K562 (cell line): ENCODE measurements around the gene ABLIM2. TPM values are rescaled to one million over a fixed set of nuclear protein-coding genes. Genes with fewer than 3 reads are reported as not detected.

Experiments
- ATAC-seq: fragments of 200-7000 bp; cut with Tn5 transposase; 3 replicates; pipeline ENCODE4 v1.9.1; 2020; ENCODE audit warnings: moderate library complexity
- BruUV-seq: library from RNA; stranded (reverse); fragments of 400-500 nt; replicated peaks from 2 replicates; lab custom pipeline; 2021; lab: Mats Ljungman, UMichigan
- CTCF ChIA-PET: fragments of 300-600 bp; formaldehyde crosslinking; extraction: SDS; loops from one replicate; lab custom pipeline; 2021; ENCODE audit warnings: low intra/inter-chr PET ratio; lab: Yijun Ruan, JAX
- POLR2A ChIA-PET: fragments of 300-600, 350-650 bp; sonication (Branson Sonifier 250); formaldehyde crosslinking; extraction: SDS; loops from one replicate; lab custom pipeline; 2021; ENCODE audit warnings: antibody characterized with exemption, inconsistent platforms; lab: Yijun Ruan, JAX
- DNase-seq, 4 experiments: peaks; one replicate each; pipeline versions ENCODE4 v3.0.0 to v3.0.0-alpha.2; 2011 to 2018; ENCODE audit warnings: low spot score in 3 of 4, mixed read lengths in 3 of 4; ENCODE audit errors: extremely low read depth in 1 of 4
- FAIRE-seq: peaks from 2 replicates; lab custom pipeline; 2011; peaks lifted over from hg19 to GRCh38; lab: Jason Lieb, UNC
- H2AFZ ChIP-seq: 2 replicates; pipeline ENCODE4 v1.6.0; 2011; ENCODE audit warnings: low read depth, low read length, control low read depth, inconsistent platforms
- H3K27ac ChIP-seq: fragments of 200-600 bp; 3 replicates; pipeline ENCODE4 v1.8.0; 2011; ENCODE audit warnings: low read depth, mild to moderate bottlenecking, control low read depth, inconsistent platforms, low read length, moderate library complexity, mixed read lengths; ENCODE audit errors: extremely low read depth
- H3K27me3 ChIP-seq, 2 experiments: fragments of 300-600 bp in 1 of 2; 2 replicates in 1 of 2; 3 replicates in 1 of 2; pipeline versions ENCODE4 v1.6.0 to v1.8.0; 2011; ENCODE audit warnings: inconsistent platforms in 2 of 2, low read length in 2 of 2, mild to moderate bottlenecking in 1 of 2, mixed read lengths in 1 of 2, moderate library complexity in 1 of 2; ENCODE audit not compliant: control insufficient read depth in 2 of 2, insufficient read depth in 2 of 2
- H3K36me3 ChIP-seq: fragments of 300-600 bp; 3 replicates; pipeline ENCODE4 v1.8.0; 2011; ENCODE audit warnings: mild to moderate bottlenecking, low read length, inconsistent platforms; ENCODE audit not compliant: control insufficient read depth, insufficient read depth
- H3K4me1 ChIP-seq, 2 experiments: fragments of 200-600 bp in 1 of 2; replicated peaks in 1 of 2; 2 replicates in 1 of 2; 3 replicates in 1 of 2; pipeline versions ENCODE4 v1.5.1 to v1.8.0; 2011; ENCODE audit warnings: inconsistent platforms in 2 of 2, low read length in 2 of 2, mild to moderate bottlenecking in 1 of 2, mixed read lengths in 1 of 2, moderate library complexity in 1 of 2; ENCODE audit not compliant: control insufficient read depth in 2 of 2, insufficient read depth in 2 of 2
- H3K4me2 ChIP-seq: 2 replicates; pipeline ENCODE4 v1.6.1; 2011; ENCODE audit warnings: low read length, control low read depth, inconsistent platforms, mixed read lengths; ENCODE audit not compliant: insufficient read depth
- H3K4me3 ChIP-seq: fragments of 200-600 bp; sonication (generic), shearing (Covaris generic); 2 replicates; pipeline ENCODE4 v1.5.1; 2016; ENCODE audit warnings: control low read depth, inconsistent platforms
- H3K79me2 ChIP-seq: fragments of 200-600 bp; 3 replicates; pipeline ENCODE4 v1.8.0; 2011; ENCODE audit warnings: low read length, inconsistent platforms; ENCODE audit not compliant: control insufficient read depth, insufficient read depth
- H3K9ac ChIP-seq, 2 experiments: 2 replicates each; pipeline versions ENCODE4 v1.6.0 to v1.6.1; 2011; ENCODE audit warnings: low read depth in 2 of 2, low read length in 2 of 2, control low read depth in 1 of 2, inconsistent platforms in 1 of 2, mild to moderate bottlenecking in 1 of 2, mixed read lengths in 1 of 2; ENCODE audit not compliant: insufficient read depth in 1 of 2
- H3K9me1 ChIP-seq: one replicate; pipeline ENCODE4 v1.6.0; 2011; ENCODE audit warnings: inconsistent platforms, mild to moderate bottlenecking, low read length, moderate library complexity; ENCODE audit not compliant: control insufficient read depth, insufficient read depth
- H3K9me3 ChIP-seq: replicated peaks from 2 replicates; pipeline ENCODE4 v1.5.1; 2011; ENCODE audit warnings: low read depth, low read length, inconsistent platforms; ENCODE audit not compliant: control insufficient read depth, insufficient read depth
- H4K20me1 ChIP-seq: replicated peaks from 2 replicates; pipeline ENCODE4 v1.6.1; 2011; ENCODE audit warnings: low read length, inconsistent platforms, mixed read lengths; ENCODE audit not compliant: control insufficient read depth, insufficient read depth
- COPS2 ChIP-seq: fragments of 450-650 bp; conservative IDR thresholded peaks from 2 replicates; pipeline ENCODE4 v1.6.1; 2016; ENCODE audit warnings: mild to moderate bottlenecking, moderate library complexity
- FIP1L1 ChIP-seq: fragments of 200-400 bp; formaldehyde crosslinking; IDR thresholded peaks from 2 replicates; pipeline ENCODE4 v1.6.1; 2018; ENCODE audit warnings: mild to moderate bottlenecking, low read depth, low read length; ENCODE audit not compliant: poor library complexity, severe bottlenecking
- KAT8 ChIP-seq: fragments of 450-650 bp; IDR thresholded peaks from 2 replicates; pipeline ENCODE4 v1.6.1; 2016; ENCODE audit warnings: low read depth, mild to moderate bottlenecking
- MECOM ChIP-seq: fragments of 250-450 bp; sonication (Bioruptor Pico); IDR thresholded peaks from 2 replicates; pipeline ENCODE4 v1.8.0; 2022; ENCODE audit warnings: inconsistent platforms
- NFIC ChIP-seq: fragments of 450-650 bp; IDR thresholded peaks from 2 replicates; pipeline ENCODE4 v1.6.1; 2017; ENCODE audit warnings: mild to moderate bottlenecking, inconsistent platforms
- PHB2 ChIP-seq: fragments of 450-650 bp; IDR thresholded peaks from 2 replicates; pipeline ENCODE4 v1.6.1; 2017; ENCODE audit warnings: low read depth
- ZNF436 ChIP-seq: fragments of 250-450, 450-650 bp; sonication (Bioruptor Pico); formaldehyde crosslinking; IDR thresholded peaks from 2 replicates; pipeline ENCODE4 v1.7.0; 2020; ENCODE audit warnings: mild to moderate bottlenecking
- ZNF77 ChIP-seq: fragments of 250-450 bp; sonication (Bioruptor Pico); IDR thresholded peaks from 2 replicates; pipeline ENCODE4 v1.5.0; 2020
- WGBS: fragments of 100-300 bp; shearing (Covaris generic); methylation state at CpG from one replicate; pipeline ENCODE4 v1.1.6; 2016; ENCODE audit warnings: low coverage, mixed read lengths; ENCODE audit not compliant: insufficient coverage; ENCODE audit errors: missing lambda C conversion rate; 5-methylcytosine and 5-hydroxymethylcytosine counted together
- in situ Hi-C: fragments of 300-500 bp; cut with MboI; formaldehyde crosslinking; loops from 4 replicates; pipeline ENCODE4 v1.15.0; 2018; ENCODE audit warnings: inconsistent platforms, mixed read lengths
- intact Hi-C: fragments of 100-400 bp; cut with micrococcal nuclease; formaldehyde crosslinking; loops from 2 replicates; pipeline ENCODE4 v1.14.2; 2022
- polyA plus RNA-seq, 8 experiments: library from polyadenylated mRNA; depleted of rRNA in 4 of 8; stranded (reverse) in 5 of 8; unstranded in 3 of 8; fragments of >200 nt; fragmentation: Nextera tagmentation in 2 of 8; fragmentation: Illumina TruSeq in 1 of 8; extraction: Ambion mirVana in 2 of 8; extraction: Trizol in 1 of 8; gene quantifications; 2 replicates each; pipeline versions ENCODE4 v1.2.1 to v1.2.3, GENCODE V29; 2011 to 2014; ENCODE audit warnings: inconsistent platforms in 1 of 8, missing spikeins in 1 of 8
- total RNA-seq, 7 experiments: library from RNA; depleted of rRNA in 6 of 7; stranded (reverse); fragments of >200 nt in 6 of 7; fragmentation: Illumina TruSeq in 2 of 7; extraction: Trizol in 2 of 7; gene quantifications; 2 replicates each; pipeline versions ENCODE4 v1.2.1 to v1.2.3, GENCODE V29; 2011 to 2021; ENCODE audit warnings: low replicate concordance in 1 of 7
- TF ChIP-seq, protein P1 (sequence below): fragments of 200-800 bp; sonication (Bioruptor generic); IDR thresholded peaks from 2 replicates; pipeline ENCODE4 v1.6.1; 2016; ENCODE audit warnings: missing genetic modification characterization, missing compliant biosample characterization

Gene ABLIM2
- total and polyA plus RNA-seq, 9 of the 15 experiments (the other 6 are each of a cell fraction or from before 2014, with no cell fraction given) = not detected

DNA sequence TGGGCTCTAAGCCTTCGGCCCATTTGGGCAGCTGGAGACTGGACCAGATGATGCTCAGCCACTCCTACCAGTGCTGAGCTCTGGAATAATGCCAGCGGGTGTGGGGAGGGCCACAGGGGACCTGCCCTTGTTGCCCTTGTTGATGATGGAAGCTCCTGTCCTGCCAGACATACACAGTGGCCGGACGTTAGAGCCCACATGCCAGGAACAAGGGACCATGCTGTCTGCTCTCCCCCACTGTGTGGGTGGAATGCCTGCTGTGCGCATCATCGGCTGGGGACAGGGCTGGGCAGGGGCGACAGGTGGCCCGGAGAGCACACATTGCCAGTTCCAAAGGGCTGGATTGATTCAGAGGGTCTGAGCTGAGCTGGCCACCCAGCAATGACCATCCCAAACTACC is 2.0 kb downstream of the ABLIM2 start:
- Histone ChIP-seq H3K27me3 (peaks cover 22 to 64% of the 10 kb centered on the region in 2 experiments; a peak in 4 of 5 replicates), H3K36me3 (no peaks in the 10 kb centered on the region), H4K20me1 (peaks cover 14% of the 10 kb centered on the region), H3K79me2 (no peaks in the 10 kb centered on the region), H3K27ac (no peak overlapping the region), H2AFZ (no peak overlapping the region), H3K9me1 (no peaks in the 10 kb centered on the region), H3K9ac (no peak overlapping the region), H3K4me1 (peaks cover 0 to 26% of the 10 kb centered on the region in 2 experiments; a peak in 2 of 5 replicates), H3K4me3 (no peak overlapping the region), H3K4me2 (no peak overlapping the region), H3K9me3 (no peaks in the 10 kb centered on the region)
- intact Hi-C loops (no loop called here), in situ Hi-C loops (no loop called here)
- BruUV-seq = no TSS peak
- FAIRE-seq = no peak
- no peak for ATAC-seq
- 10% methylated on average over 6 of the region's 8 CpGs for WGBS
- no peak for DNase-seq
- ChIA-PET POLR2A (interaction anchor here (1.1 kb wide), 1 partner anchor 9 kb away, joined by 4 read pairs; no protein-coding TSS in a partner anchor), CTCF (no interaction called here)
- TF ChIP-seq MECOM (CRISPR knock-in tag) (no peak), NFIC (peak; percentile 23; the same call in 1 of the 2 replicates)

DNA sequence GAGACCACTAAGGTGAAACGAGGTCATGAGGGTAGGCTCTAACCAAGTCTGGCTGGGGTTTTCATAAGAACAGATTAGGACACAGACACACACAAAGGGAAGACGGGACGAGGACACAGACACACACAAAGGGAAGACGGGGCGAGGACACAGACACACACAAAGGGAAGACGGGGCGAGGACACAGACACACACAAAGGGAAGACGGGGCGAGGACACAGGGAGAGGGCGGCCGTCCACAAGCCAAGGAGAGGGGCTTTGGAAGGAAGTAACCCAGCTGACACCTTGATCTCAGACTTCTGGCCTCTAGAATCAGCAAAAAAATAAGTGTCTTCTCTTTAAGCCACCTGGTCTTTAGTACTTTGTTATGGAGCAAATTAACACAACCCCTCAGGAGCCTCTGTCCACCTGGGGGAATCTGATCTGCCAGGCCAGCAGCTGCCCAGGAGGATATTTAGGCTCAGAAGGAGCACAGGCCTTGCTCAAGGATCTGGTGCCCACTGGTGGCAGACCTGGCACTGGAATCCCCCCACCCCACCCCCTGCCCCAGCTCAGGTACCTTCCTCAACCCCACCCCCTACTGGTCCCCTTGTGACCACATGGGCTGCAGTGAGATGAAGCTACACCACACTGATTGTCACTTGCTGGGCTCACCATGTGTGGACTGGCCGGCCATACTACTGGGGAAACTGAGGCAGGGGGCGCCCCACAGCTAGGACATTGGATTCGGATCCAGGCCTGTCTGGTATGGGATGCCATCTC is 2.8 kb downstream of the ABLIM2 start:
- H2AFZ ChIP-seq = no peak overlapping the region
- intact Hi-C loops = no loop called here
- FAIRE-seq (no peak), DNase-seq (no peak), ATAC-seq (no peak)
- no peaks in the 10 kb centered on the region for H3K9me1 ChIP-seq
- no peak overlapping the region for H3K27ac ChIP-seq
- peaks cover 15% of the 10 kb centered on the region for H4K20me1 ChIP-seq
- H3K9me3 ChIP-seq = no peaks in the 10 kb centered on the region
- no peaks in the 10 kb centered on the region for H3K36me3 ChIP-seq
- no TSS peak for BruUV-seq
- ChIA-PET CTCF (no interaction called here), POLR2A (interaction anchor here (0.6 to 1.1 kb wide), 2 partner anchors 9 to 11 kb away, joined by 3 to 4 read pairs; no protein-coding TSS in a partner anchor)
- H3K4me1 ChIP-seq = peaks cover 0 to 26% of the 10 kb centered on the region in 2 experiments; a peak in 2 of 5 replicates
- H3K4me2 ChIP-seq = no peak overlapping the region
- no peak overlapping the region for H3K4me3 ChIP-seq
- H3K9ac ChIP-seq = no peak overlapping the region
- H3K27me3 ChIP-seq = peaks cover 20 to 59% of the 10 kb centered on the region in 2 experiments; a peak in 4 of 5 replicates
- in situ Hi-C loops = no loop called here
- WGBS = under 1% methylated on average over 12 of the region's 14 CpGs
- H3K79me2 ChIP-seq = no peaks in the 10 kb centered on the region
- TF ChIP-seq PHB2 (no peak), KAT8 (no peak), COPS2 (no peak), FIP1L1 (no peak), ZNF77 (CRISPR knock-in tag) (no peak), ZNF436 (CRISPR knock-in tag) (no peak)
- TF ChIP-seq, protein P1, sequence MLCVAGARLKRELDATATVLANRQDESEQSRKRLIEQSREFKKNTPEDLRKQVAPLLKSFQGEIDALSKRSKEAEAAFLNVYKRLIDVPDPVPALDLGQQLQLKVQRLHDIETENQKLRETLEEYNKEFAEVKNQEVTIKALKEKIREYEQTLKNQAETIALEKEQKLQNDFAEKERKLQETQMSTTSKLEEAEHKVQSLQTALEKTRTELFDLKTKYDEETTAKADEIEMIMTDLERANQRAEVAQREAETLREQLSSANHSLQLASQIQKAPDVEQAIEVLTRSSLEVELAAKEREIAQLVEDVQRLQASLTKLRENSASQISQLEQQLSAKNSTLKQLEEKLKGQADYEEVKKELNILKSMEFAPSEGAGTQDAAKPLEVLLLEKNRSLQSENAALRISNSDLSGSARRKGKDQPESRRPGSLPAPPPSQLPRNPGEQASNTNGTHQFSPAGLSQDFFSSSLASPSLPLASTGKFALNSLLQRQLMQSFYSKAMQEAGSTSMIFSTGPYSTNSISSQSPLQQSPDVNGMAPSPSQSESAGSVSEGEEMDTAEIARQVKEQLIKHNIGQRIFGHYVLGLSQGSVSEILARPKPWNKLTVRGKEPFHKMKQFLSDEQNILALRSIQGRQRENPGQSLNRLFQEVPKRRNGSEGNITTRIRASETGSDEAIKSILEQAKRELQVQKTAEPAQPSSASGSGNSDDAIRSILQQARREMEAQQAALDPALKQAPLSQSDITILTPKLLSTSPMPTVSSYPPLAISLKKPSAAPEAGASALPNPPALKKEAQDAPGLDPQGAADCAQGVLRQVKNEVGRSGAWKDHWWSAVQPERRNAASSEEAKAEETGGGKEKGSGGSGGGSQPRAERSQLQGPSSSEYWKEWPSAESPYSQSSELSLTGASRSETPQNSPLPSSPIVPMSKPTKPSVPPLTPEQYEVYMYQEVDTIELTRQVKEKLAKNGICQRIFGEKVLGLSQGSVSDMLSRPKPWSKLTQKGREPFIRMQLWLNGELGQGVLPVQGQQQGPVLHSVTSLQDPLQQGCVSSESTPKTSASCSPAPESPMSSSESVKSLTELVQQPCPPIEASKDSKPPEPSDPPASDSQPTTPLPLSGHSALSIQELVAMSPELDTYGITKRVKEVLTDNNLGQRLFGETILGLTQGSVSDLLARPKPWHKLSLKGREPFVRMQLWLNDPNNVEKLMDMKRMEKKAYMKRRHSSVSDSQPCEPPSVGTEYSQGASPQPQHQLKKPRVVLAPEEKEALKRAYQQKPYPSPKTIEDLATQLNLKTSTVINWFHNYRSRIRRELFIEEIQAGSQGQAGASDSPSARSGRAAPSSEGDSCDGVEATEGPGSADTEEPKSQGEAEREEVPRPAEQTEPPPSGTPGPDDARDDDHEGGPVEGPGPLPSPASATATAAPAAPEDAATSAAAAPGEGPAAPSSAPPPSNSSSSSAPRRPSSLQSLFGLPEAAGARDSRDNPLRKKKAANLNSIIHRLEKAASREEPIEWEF (CRISPR knock-in tag) = no peak
